Testis (tissue), 2 donors: ENCODE results near the gene FAM177A1.

ENCODE experiments used
- POLR2A ChIP-seq: fragments of 450-650 bp; IDR thresholded peaks from one replicate; pipeline ENCODE4 v1.6.1; 2017; ENCODE audit warnings: antibody characterized with exemption, mild to moderate bottlenecking, moderate library complexity
- TF ChIP-seq, protein P1 (sequence below), 3 experiments: fragments of 450-650 bp in 2 of 3; fragments of 200-600 bp in 1 of 3; sonication (generic) in 1 of 3; IDR thresholded peaks; one replicate each; pipeline ENCODE4 v1.5.1; 2016 to 2019; ENCODE audit warnings: antibody characterized with exemption in 3 of 3, mild to moderate bottlenecking in 2 of 3, moderate library complexity in 1 of 3

DNA sequence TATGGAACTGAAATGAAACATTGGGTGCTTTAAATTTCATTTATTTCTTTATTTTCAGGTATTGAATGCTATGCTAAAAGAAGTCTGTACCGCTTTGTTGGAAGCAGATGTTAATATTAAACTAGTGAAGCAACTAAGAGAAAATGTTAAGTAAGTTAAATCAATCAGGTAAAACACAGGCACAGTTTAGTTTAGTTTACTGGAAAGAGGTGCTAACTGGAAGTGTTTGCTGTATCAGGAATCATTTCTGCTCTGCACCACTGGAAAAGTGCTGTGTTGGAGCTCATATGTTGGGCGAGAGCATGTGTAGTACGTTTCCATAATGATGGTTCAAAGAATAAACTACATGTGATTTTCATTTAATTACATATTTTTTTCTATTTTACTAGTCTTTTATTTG, 46.6 kb upstream of the FAM177A1 start:
- TF ChIP-seq, protein P1, sequence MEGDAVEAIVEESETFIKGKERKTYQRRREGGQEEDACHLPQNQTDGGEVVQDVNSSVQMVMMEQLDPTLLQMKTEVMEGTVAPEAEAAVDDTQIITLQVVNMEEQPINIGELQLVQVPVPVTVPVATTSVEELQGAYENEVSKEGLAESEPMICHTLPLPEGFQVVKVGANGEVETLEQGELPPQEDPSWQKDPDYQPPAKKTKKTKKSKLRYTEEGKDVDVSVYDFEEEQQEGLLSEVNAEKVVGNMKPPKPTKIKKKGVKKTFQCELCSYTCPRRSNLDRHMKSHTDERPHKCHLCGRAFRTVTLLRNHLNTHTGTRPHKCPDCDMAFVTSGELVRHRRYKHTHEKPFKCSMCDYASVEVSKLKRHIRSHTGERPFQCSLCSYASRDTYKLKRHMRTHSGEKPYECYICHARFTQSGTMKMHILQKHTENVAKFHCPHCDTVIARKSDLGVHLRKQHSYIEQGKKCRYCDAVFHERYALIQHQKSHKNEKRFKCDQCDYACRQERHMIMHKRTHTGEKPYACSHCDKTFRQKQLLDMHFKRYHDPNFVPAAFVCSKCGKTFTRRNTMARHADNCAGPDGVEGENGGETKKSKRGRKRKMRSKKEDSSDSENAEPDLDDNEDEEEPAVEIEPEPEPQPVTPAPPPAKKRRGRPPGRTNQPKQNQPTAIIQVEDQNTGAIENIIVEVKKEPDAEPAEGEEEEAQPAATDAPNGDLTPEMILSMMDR (IDR thresholded peaks at IDR 0.05), result no peak
- TF ChIP-seq POLR2A, result no peak
